ENCODE measurements around the gene LRRC10. TPM values are rescaled to one million over a fixed set of nuclear protein-coding genes. Genes with fewer than 3 reads are reported as not detected.

Gene LRRC10
- total RNA-seq, 1 donor from 2014 or later: not detected

- Mint-ChIP-seq H3K9me3 (no peaks in the 10 kb centered on the region), H3K27me3 (no peaks in the 10 kb centered on the region), H3K36me3 (peaks cover 15% of the 10 kb centered on the region), H3K27ac (no peak overlapping the region), H3K4me3 (no peak overlapping the region), H3K4me1 (ENCODE audit: unreplicated experiment) (peaks cover 9% of the 10 kb centered on the region)
- no peak for DNase-seq (ENCODE audit: extremely low spot score, unreplicated experiment)
- no peak for TF ChIP-seq CTCF (conservative IDR thresholded peaks at IDR 0.05)
These were observed 44.1 kb downstream of the LRRC10 start for GRCh38 chr12:69566603-69567002.

GRCh38 chr12:69563166-69563762, 47.4 kb downstream of the LRRC10 start:
- H3K36me3 Mint-ChIP-seq: peaks cover 8% of the 10 kb centered on the region
- H3K27ac Mint-ChIP-seq: no peak overlapping the region
- H3K4me1 Mint-ChIP-seq (ENCODE audit: unreplicated experiment): no peaks in the 10 kb centered on the region
- no peak overlapping the region for H3K4me3 Mint-ChIP-seq
- H3K27me3 Mint-ChIP-seq: no peaks in the 10 kb centered on the region
- H3K9me3 Mint-ChIP-seq: no peaks in the 10 kb centered on the region
- no peak for DNase-seq (ENCODE audit: extremely low spot score, unreplicated experiment)
- TF ChIP-seq CTCF (conservative IDR thresholded peaks at IDR 0.05): no peak

Small RNA genes within 50 kb of the gene (microRNA-seq; reads per million reads assigned to microRNA genes)
- gene MIR3913-1 (not detected), gene MIR3913-2 (not detected)

Other genes starting within 250 kb of the LRRC10 start
- 39.5 and 41.2 TPM in 2 replicates for gene FRS2, start 140.5 kb downstream of the LRRC10 start, total RNA-seq (ENCODE audit: low replicate concordance)
- gene CCT2, start 25.4 kb downstream of the LRRC10 start, total RNA-seq (ENCODE audit: low replicate concordance): 191 and 260 TPM in 2 replicates
- 0.14 and 0.77 TPM in 2 replicates for gene BEST3, start 88.4 kb upstream of the LRRC10 start, total RNA-seq (ENCODE audit: low replicate concordance)
- 24.3 and 48.6 TPM in 2 replicates for gene RAB3IP, start 128.0 kb upstream of the LRRC10 start, total RNA-seq (ENCODE audit: low replicate concordance)
- gene MYRFL, start 214.3 kb upstream of the LRRC10 start, total RNA-seq (ENCODE audit: low replicate concordance): 0.43 and 2.5 TPM in 2 replicates